Right lobe of liver (tissue), 6 donors: ENCODE data around the gene SURF4. TPM values are rescaled to one million over a fixed set of nuclear protein-coding genes. Genes with fewer than 3 reads are reported as not detected.

Experiments used
- ATAC-seq, 4 donors: fragments of 200-7000 bp; cut with Tn5 transposase; one replicate each; pipeline ENCODE4 v1.9.1; 2020; ENCODE audit warnings: mild to moderate bottlenecking in 4 of 4, moderate library complexity in 4 of 4
- DNase-seq, 3 donors: peaks; one replicate each; pipeline ENCODE4 v3.0.0-alpha.2; 2020
- H3K27ac ChIP-seq, 3 donors: fragments of 200-600 bp; one replicate each; pipeline ENCODE4 v1.8.0; 2022
- H3K27me3 ChIP-seq, 2 donors: fragments of 200-600 bp; one replicate each; pipeline ENCODE4 v1.8.0; 2022
- H3K36me3 ChIP-seq, 4 donors: fragments of 200-600 bp; sonication (generic) in 1 of 4; one replicate each; pipeline versions ENCODE4 v1.5.1 to v1.8.0; 2017 to 2022; ENCODE audit warnings: control low read depth in 1 of 4
- H3K4me1 ChIP-seq, 4 donors: fragments of 200-600 bp; sonication (generic) in 1 of 4; one replicate each; pipeline versions ENCODE4 v1.5.1 to v1.8.0; 2017 to 2022; ENCODE audit warnings: control low read depth in 1 of 4
- H3K4me3 ChIP-seq, 3 donors: fragments of 200-600 bp; one replicate each; pipeline ENCODE4 v1.8.0; 2022
- H3K9me3 ChIP-seq, 4 donors: fragments of 200-600 bp; sonication (generic) in 1 of 4; one replicate each; pipeline versions ENCODE4 v1.5.1 to v1.8.0; 2017 to 2022; ENCODE audit warnings: control low read depth in 1 of 4
- POLR2A ChIP-seq: fragments of 450-650 bp; IDR thresholded peaks from one replicate; pipeline ENCODE4 v1.6.1; 2017; ENCODE audit warnings: antibody characterized with exemption, mild to moderate bottlenecking
- WGBS: methylation state at CpG from one replicate; pipeline ENCODE4 v1.1.6; 2018; ENCODE audit warnings: low coverage, low lambda C conversion rate; ENCODE audit not compliant: insufficient coverage; ENCODE audit errors: missing lambda C conversion rate; 5-methylcytosine and 5-hydroxymethylcytosine counted together
- intact Hi-C, 2 donors: fragments of 100-400 bp; cut with DNase I; formaldehyde crosslinking; loops; one replicate each; pipeline versions ENCODE4 v1.11.2 to v1.14.1; 2022
- total RNA-seq, 6 experiments: library from RNA; depleted of rRNA in 2 of 6; stranded (reverse); fragments of >200 nt in 2 of 6; fragmentation: NEBNext Ultra II Directional in 3 of 6; extraction: Animal tissue kit (Norgen Biotek cat#: 25700) in 3 of 6; gene quantifications; one replicate each; pipeline versions ENCODE4 v1.1.0 to v1.2.4, GENCODE V29; 2016 to 2023
- TF ChIP-seq, protein P1 (sequence below), 4 donors: fragments of 200-600 bp in 3 of 4; fragments of 450-650 bp in 1 of 4; IDR thresholded peaks; one replicate each; pipeline versions ENCODE4 v1.5.1 to v1.8.0; 2016 to 2022; ENCODE audit warnings: antibody characterized with exemption in 4 of 4, mild to moderate bottlenecking in 2 of 4
- donor health status: DM: no; HTN: yes; CAD: no.
- donor health status: DM: no; HTN: no; CAD: no.
- donor health status: DM: no; HTN: no; CAD: no.
- donor health status: DM: no; HTN: yes; CAD: no.
- donor health status: DM: no; HTN: yes; CAD: no.

SURF4 gene
- total RNA-seq, 6 experiments from 2014 or later: 181 to 243 (median 213) TPM

DNA sequence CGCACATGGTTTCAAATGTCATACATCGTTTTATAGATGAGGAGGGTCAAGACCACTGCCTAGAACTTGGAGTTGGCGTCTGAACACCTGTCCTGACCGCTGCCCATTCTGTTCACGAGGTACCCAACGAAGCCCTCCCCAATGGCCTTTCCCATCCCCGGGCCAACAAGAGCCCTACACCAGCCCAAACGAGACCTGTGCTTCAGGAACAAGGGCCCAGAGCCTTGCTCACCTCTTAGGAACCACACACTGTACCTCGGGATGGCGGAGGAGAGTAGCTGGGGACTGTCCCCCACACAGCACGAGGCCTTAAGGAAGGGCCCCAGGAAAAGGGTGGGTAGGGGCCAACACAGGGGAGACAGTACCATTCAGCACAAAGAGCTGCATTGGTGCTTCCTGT, 42.8 kb downstream of the SURF4 start:
- no peaks in the 10 kb centered on the region for H3K9me3 ChIP-seq
- WGBS: 95% methylated on average over 9 of the region's 11 CpGs
- peaks cover 3 to 45% (median 23%) of the 10 kb centered on the region in 4 donors for H3K36me3 ChIP-seq
- no peak for ATAC-seq
- intact Hi-C loops: loop anchor here in 1 of 2 donors (10.0 kb wide), 1 partner anchor 52 kb away; no protein-coding TSS in a partner anchor
- no peak overlapping the region for H3K27ac ChIP-seq
- no peak for TF ChIP-seq POLR2A
- TF ChIP-seq, protein P1, sequence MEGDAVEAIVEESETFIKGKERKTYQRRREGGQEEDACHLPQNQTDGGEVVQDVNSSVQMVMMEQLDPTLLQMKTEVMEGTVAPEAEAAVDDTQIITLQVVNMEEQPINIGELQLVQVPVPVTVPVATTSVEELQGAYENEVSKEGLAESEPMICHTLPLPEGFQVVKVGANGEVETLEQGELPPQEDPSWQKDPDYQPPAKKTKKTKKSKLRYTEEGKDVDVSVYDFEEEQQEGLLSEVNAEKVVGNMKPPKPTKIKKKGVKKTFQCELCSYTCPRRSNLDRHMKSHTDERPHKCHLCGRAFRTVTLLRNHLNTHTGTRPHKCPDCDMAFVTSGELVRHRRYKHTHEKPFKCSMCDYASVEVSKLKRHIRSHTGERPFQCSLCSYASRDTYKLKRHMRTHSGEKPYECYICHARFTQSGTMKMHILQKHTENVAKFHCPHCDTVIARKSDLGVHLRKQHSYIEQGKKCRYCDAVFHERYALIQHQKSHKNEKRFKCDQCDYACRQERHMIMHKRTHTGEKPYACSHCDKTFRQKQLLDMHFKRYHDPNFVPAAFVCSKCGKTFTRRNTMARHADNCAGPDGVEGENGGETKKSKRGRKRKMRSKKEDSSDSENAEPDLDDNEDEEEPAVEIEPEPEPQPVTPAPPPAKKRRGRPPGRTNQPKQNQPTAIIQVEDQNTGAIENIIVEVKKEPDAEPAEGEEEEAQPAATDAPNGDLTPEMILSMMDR (IDR thresholded peaks at IDR 0.05): no peak
- H3K4me1 ChIP-seq: peaks cover 0 to 12% (median 4%) of the 10 kb centered on the region in 4 donors
- no peaks in the 10 kb centered on the region for H3K27me3 ChIP-seq
- peak in 1 of 3 donors; percentile 22 for DNase-seq
- H3K4me3 ChIP-seq: no peak overlapping the region

DNA sequence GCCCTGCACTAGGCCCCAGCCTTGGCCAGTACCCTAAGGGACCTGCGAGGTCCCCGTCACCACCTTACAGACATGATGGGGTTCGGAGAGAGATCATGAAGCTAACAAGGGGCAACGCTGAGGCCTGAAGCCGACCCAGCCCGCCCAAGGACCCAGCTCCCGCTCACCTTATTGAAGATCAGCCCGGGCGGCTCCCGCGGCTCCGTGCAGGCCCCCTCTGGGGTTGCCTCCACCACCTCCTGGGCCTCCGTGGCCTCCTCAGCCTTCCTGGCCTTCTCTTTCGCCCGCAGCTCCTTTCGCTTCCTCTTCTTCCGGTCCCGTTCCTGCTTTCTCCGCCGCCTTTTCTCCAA, 43.5 kb downstream of the SURF4 start:
- ATAC-seq (no peak), DNase-seq (peak in 1 of 3 donors; percentile 31)
- Histone ChIP-seq H3K27ac (no peak overlapping the region), H3K36me3 (peaks cover 3 to 45% (median 23%) of the 10 kb centered on the region in 4 donors), H3K9me3 (no peaks in the 10 kb centered on the region), H3K4me3 (no peak overlapping the region), H3K4me1 (peaks cover 0 to 12% (median 4%) of the 10 kb centered on the region in 4 donors), H3K27me3 (no peaks in the 10 kb centered on the region)
- no peak for TF ChIP-seq POLR2A
- TF ChIP-seq, protein P1 (IDR thresholded peaks at IDR 0.05): no peak
- 35% methylated on average over 4 of the region's 20 CpGs for WGBS
- intact Hi-C loops: loop anchor here in 1 of 2 donors (10.0 kb wide), 1 partner anchor 52 kb away; no protein-coding TSS in a partner anchor

DNA sequence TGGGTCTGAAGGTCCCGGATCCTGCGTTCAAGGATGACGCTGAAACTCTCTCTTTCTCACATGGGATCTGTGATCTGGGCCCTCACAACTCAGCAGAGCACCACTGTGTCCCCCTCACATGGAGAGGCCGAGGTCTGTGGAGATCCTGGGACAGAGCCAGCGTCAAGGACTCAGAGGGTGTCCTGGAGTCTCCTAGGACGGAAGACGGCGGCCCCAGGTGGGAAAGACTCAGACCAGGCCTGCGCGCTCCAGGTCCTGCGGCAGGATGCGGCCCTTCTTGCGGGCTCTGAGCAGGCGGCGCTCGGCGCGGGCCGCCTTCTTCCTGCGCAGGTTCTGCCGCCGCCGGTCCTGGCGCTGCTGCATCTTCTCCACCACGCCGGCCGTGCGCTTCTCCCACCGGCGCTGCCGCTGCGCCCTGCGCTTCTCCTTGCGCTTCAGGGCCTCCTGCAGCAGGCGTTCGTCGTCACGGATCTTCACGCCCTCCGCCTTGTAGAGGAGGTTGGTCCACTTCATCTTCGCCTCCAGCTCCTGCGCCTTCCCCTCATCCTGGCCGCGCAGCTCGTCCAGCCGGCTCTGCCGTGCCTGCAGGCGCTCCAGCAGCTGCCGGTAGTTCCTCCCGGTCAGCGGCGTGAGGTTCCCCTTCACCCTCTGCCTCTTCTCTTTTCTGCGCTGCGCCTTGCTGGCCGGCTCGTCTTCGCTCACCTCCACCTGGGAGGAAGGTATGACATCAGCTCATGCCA, 44.0 kb downstream of the SURF4 start:
- Histone ChIP-seq H3K27me3 (no peaks in the 10 kb centered on the region), H3K27ac (no peak overlapping the region), H3K4me1 (peaks cover 0 to 12% (median 3%) of the 10 kb centered on the region in 4 donors), H3K36me3 (peaks cover 3 to 45% (median 23%) of the 10 kb centered on the region in 4 donors), H3K4me3 (no peak overlapping the region), H3K9me3 (no peaks in the 10 kb centered on the region)
- 97% methylated on average over 34 of the region's 57 CpGs for WGBS
- ATAC-seq (no peak), DNase-seq (peak in 1 of 3 donors; percentile 49)
- TF ChIP-seq, protein P1 (IDR thresholded peaks at IDR 0.05): no peak
- TF ChIP-seq POLR2A: no peak
- intact Hi-C loops: loop anchor here in 1 of 2 donors (10.0 kb wide), 1 partner anchor 53 kb away; no protein-coding TSS in a partner anchor

DNA sequence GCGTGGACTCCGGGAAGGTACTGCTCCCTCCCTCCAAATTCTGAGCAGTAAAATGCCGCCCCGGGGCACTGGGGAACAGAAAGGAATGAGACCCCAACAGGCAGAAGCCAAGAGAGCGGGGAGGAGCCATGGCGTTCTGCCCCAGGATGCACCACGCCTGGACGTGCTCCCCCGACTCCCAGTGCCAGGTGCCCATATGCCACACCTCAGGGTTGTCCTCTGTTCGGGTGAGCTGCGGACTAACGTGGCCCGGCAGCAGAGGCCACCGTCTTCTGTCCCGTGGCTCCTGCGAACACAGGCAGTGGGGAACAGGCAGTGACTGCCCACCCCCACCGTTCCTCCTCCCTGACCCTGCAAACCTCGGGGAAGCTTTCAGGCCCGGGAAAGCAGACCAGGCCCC, 44.6 kb downstream of the SURF4 start:
- intact Hi-C loops: loop anchor here in 1 of 2 donors (10.0 kb wide), 1 partner anchor 54 kb away; no protein-coding TSS in a partner anchor
- H3K36me3 ChIP-seq: peaks cover 3 to 45% (median 23%) of the 10 kb centered on the region in 4 donors
- TF ChIP-seq, protein P1 (IDR thresholded peaks at IDR 0.05): no peak
- TF ChIP-seq POLR2A: no peak
- ATAC-seq (no peak), DNase-seq (peak in 1 of 3 donors; percentile 41)
- no peaks in the 10 kb centered on the region for H3K9me3 ChIP-seq
- no peak overlapping the region for H3K27ac ChIP-seq
- H3K4me3 ChIP-seq: no peak overlapping the region
- H3K4me1 ChIP-seq: peaks cover 0 to 12% (median 0%) of the 10 kb centered on the region in 4 donors
- no peaks in the 10 kb centered on the region for H3K27me3 ChIP-seq
- WGBS: 84% methylated on average over 2 of the region's 19 CpGs
